Measurements from ENCODE around the gene ELP2. TPM values are rescaled to one million over a fixed set of nuclear protein-coding genes. Genes with fewer than 3 reads are reported as not detected.

The ELP2 gene
- total and polyA plus RNA-seq, 8 donors: 35.1 to 73.3 (median 50.3) TPM

- no peaks in the 10 kb centered on the region for H3K4me1 ChIP-seq
- no peak overlapping the region for H3K4me3 ChIP-seq
- WGBS, 2 donors: 78 to 85% methylated on average over 6 of the region's 6 CpGs
- no peaks in the 10 kb centered on the region for H3K27me3 ChIP-seq
- FAIRE-seq (no peak), DNase-seq (no peak), ATAC-seq (no peak)
- H3K9me3 ChIP-seq: no peaks in the 10 kb centered on the region
- no peak for TF ChIP-seq CTCF (IDR thresholded peaks at IDR 0.05)
- intact Hi-C loops (cut with DNase I): no loop called here
- H3K36me3 ChIP-seq: no peaks in the 10 kb centered on the region
- no peak overlapping the region for H3K27ac ChIP-seq
Observed at GRCh38 chr18:36196238-36196995, 66.7 kb downstream of the ELP2 start.

DNA sequence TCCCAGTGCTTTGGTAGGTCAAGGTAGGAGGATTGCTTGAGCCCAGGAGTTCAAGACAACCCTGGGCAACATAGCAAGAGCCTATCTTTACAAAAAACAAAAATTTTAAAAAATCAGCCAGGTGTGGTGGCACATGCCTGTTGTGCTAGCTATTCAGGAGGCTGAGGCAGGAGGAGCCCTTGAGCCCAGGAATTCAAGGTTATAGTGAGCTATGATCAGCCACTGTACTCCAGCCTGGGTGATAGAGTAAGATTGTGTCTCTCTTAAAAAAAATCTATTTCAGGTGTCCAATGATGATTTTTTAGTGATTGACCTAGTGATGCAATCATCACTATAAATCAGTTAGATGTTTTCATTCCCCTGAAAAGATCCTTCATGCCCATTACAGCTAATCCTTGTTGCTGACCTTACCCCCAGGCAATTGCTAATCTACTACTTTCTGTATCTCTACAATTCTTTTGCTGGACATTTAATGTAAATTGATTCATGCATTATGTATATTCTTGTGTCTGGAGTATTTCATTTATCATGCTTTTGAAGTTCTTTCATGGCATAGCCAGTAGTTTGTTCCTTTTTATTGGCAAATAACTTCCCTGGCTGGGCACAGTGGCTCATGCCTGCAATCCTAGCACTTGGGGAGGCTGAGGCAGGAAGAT is 67.9 kb downstream of the ELP2 start:
- Histone ChIP-seq H3K9me3 (no peaks in the 10 kb centered on the region), H3K4me3 (no peak overlapping the region), H3K4me1 (no peaks in the 10 kb centered on the region), H3K27ac (no peak overlapping the region), H3K36me3 (no peaks in the 10 kb centered on the region), H3K27me3 (no peaks in the 10 kb centered on the region)
- TF ChIP-seq CTCF (IDR thresholded peaks at IDR 0.05): no peak
- intact Hi-C loops (cut with DNase I): no loop called here
- ATAC-seq: no peak
- no peak for FAIRE-seq
- DNase-seq: no peak

DNA sequence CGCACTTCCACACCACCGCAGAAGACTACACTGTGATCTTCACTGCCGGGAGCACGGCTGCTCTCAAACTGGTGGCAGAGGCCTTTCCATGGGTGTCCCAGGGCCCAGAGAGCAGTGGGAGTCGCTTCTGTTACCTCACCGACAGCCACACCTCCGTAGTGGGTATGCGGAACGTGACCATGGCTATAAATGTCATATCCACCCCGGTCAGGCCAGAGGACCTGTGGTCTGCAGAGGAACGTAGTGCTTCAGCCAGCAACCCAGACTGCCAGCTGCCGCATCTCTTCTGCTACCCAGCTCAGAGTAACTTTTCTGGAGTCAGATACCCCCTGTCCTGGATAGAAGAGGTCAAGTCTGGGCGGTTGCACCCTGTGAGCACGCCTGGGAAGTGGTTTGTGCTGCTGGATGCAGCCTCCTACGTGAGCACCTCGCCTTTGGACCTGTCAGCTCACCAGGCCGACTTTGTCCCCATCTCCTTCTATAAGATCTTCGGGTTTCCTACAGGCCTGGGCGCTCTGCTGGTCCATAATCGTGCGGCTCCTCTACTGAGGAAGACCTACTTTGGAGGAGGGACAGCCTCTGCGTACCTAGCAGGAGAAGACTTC is 70.1 kb downstream of the ELP2 start:
- H3K4me3 ChIP-seq: no peak overlapping the region
- ATAC-seq: no peak
- no peaks in the 10 kb centered on the region for H3K4me1 ChIP-seq
- no peaks in the 10 kb centered on the region for H3K9me3 ChIP-seq
- DNase-seq: no peak
- WGBS, 2 donors: 89 to 91% methylated on average over 22 of the region's 22 CpGs
- no peaks in the 10 kb centered on the region for H3K27me3 ChIP-seq
- H3K27ac ChIP-seq: no peak overlapping the region
- intact Hi-C loops (cut with DNase I): no loop called here
- H3K36me3 ChIP-seq: no peaks in the 10 kb centered on the region
- FAIRE-seq: no peak
- no peak for TF ChIP-seq CTCF (IDR thresholded peaks at IDR 0.05)

GRCh38 chr18:36200354-36200771 is 70.7 kb downstream of the ELP2 start:
- TF ChIP-seq CTCF (IDR thresholded peaks at IDR 0.05): no peak
- no peaks in the 10 kb centered on the region for H3K9me3 ChIP-seq
- FAIRE-seq (no peak), DNase-seq (no peak), ATAC-seq (no peak)
- intact Hi-C loops (cut with DNase I): no loop called here
- no peak overlapping the region for H3K27ac ChIP-seq
- H3K27me3 ChIP-seq: no peaks in the 10 kb centered on the region
- no peaks in the 10 kb centered on the region for H3K4me1 ChIP-seq
- no peak overlapping the region for H3K4me3 ChIP-seq
- no peaks in the 10 kb centered on the region for H3K36me3 ChIP-seq

- Histone ChIP-seq H3K36me3 (no peaks in the 10 kb centered on the region), H3K27me3 (no peaks in the 10 kb centered on the region), H3K9me3 (no peaks in the 10 kb centered on the region), H3K27ac (no peak overlapping the region), H3K4me1 (no peaks in the 10 kb centered on the region), H3K4me3 (no peak overlapping the region)
- ATAC-seq: no peak
- FAIRE-seq: no peak
- no peak for DNase-seq
- WGBS, 2 donors: 97 to 98% methylated on average over 2 of the region's 2 CpGs
- intact Hi-C loops (cut with DNase I): no loop called here
- TF ChIP-seq CTCF (IDR thresholded peaks at IDR 0.05): no peak
Observed at GRCh38 chr18:36201765-36202164, 72.1 kb downstream of the ELP2 start.
